HG03097 (cell line): ENCODE measurements around the gene FKBP1A.
"Not testable (repeated sequence)": the region's sequence is repeated elsewhere in the genome, so short reads cannot be mapped to it uniquely, and the experiment has no call there.

Experiments used
- ATAC-seq: cut with Tn5 transposase; IDR thresholded peaks from one replicate; pipeline ENCODE4 v1.9.1; 2021; ENCODE audit not compliant: unreplicated experiment, low FRiP score

The FKBP1A gene

DNA sequence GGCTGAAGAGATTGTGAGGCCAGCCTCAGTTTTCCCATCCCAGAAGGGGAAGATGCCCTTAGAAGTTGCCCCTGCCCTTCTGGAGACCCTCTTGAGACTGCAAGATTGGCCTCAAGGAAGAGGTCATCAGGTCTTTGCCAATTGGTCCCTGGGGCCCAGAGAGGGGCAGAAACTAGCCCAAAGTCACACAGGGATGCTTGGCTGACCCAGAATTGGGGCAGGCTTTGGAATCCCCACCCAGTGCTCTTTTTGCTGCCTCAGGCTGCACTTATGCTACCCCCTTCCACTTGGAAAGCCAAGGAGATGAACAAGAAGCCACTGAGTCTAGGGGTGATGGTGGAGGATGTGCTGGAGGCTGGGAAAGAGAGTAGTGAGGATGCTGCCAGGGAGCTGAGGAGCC lies 24.9 kb upstream of the FKBP1A start:
- no peak for ATAC-seq

DNA sequence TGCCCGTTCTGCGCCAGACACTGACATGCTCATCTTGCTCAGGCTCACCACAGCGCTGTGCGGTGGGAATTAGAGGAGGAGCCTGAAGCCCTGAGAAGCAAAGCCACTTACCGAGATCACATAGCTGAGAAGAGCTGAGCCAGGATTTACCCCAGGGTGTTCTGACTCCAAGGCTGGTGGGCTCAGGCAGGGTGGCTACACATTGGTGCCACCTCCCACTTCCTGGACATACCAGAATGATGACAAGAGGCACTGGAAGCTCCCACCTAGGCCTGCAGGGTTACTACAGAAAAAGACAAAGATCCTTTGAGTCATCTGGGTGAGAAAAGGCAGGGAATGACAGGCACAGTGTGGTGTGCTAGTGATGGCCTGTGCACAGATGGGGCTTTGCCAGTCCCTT lies 24.4 kb upstream of the FKBP1A start:
- ATAC-seq: no peak

- ATAC-seq: no peak
These were observed 23.0 kb upstream of the FKBP1A start for GRCh38 chr20:1415667-1416468.

GRCh38 chr20:1414982-1415381 lies 22.1 kb upstream of the FKBP1A start:
- ATAC-seq: no peak

GRCh38 chr20:1405801-1406200 lies 12.9 kb upstream of the FKBP1A start:
- ATAC-seq: no peak

GRCh38 chr20:1403624-1404023 lies 10.8 kb upstream of the FKBP1A start:
- ATAC-seq: no peak

- ATAC-seq: no peak
These were observed 9.3 kb upstream of the FKBP1A start for GRCh38 chr20:1402149-1402548.

DNA sequence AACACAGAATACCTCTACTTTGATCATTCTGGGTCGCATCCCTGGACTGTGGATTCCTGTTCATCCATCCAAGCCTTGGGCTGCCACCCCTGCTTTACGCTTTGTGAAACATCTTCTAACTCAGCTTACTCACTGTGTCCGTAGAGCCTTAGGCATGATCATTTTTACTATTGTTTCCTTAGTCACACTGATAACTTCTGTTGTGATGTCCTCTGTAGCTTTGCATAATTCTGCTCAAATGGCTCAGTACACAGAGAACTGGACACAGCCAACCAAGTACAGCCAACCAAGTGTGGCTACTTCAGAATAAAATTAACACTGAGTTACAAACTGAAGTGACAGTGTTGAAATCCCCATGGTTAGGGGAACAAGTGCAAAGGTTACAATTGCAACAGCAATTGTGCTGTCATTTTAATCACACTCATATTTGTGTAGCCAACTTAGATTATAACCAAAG lies 8.6 kb upstream of the FKBP1A start:
- no peak for ATAC-seq

GRCh38 chr20:1399678-1400366 lies 7.0 kb upstream of the FKBP1A start:
- not testable (repeated sequence) for ATAC-seq

GRCh38 chr20:1398185-1398584 lies 5.3 kb upstream of the FKBP1A start:
- ATAC-seq: not testable (repeated sequence)

- ATAC-seq: no peak
These were observed 4.9 kb upstream of the FKBP1A start for GRCh38 chr20:1397710-1398109.

DNA sequence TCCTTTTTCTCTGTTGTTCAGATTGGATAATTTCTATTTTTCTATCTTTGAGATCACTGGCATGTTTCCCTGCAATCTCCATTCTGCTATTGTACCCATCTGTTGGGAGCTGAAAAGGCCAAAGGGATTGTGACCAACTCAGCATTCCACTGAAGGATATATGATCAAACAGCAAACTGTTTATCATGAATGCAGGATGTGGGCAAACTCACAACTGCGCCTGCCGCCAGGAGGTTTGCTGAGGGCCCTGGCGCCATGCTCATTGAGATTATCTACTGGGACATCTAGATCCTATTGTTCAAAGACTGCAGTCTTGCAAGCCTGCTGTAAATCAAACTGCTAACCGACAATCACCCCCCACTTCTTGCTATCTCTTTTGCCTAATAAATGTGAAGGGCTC lies 3.8 kb upstream of the FKBP1A start:
- ATAC-seq: no peak

GRCh38 chr20:1396264-1396663 lies 3.4 kb upstream of the FKBP1A start:
- ATAC-seq: no peak

- ATAC-seq: no peak
These were observed 1.8 kb upstream of the FKBP1A start for GRCh38 chr20:1394686-1395085.

DNA sequence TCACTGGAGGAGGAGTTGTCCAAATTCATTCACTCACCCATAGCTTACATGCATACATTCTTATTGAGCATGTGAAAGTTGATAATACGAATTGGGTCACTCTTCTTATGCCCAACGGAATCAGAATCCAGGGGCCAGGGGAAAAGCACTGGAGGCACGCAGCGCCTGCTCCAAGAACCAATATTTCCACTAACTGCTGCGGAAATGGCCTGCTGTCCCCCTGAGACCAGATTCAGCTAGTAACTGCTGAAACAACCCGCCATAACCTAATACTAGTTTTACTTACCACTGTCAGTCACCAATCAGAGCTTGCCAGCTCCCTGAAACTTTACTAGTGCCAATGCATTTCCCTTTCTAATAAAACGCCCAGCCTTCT lies 641 bp upstream of the FKBP1A start:
- ATAC-seq: no peak

DNA sequence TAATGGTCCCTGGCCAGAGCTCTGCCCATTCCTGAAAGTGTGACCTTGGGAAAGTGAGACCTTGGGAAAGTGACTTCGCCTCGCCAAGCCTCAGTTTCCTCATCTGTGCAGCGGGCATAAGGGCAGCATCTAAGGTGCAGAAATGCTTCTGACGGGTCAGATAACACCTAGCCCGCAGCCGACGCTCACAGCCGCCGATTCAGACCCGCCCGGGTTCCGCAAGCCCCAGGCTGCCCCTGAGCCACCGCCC lies 486 bp downstream of the FKBP1A start:
- no peak for ATAC-seq

DNA sequence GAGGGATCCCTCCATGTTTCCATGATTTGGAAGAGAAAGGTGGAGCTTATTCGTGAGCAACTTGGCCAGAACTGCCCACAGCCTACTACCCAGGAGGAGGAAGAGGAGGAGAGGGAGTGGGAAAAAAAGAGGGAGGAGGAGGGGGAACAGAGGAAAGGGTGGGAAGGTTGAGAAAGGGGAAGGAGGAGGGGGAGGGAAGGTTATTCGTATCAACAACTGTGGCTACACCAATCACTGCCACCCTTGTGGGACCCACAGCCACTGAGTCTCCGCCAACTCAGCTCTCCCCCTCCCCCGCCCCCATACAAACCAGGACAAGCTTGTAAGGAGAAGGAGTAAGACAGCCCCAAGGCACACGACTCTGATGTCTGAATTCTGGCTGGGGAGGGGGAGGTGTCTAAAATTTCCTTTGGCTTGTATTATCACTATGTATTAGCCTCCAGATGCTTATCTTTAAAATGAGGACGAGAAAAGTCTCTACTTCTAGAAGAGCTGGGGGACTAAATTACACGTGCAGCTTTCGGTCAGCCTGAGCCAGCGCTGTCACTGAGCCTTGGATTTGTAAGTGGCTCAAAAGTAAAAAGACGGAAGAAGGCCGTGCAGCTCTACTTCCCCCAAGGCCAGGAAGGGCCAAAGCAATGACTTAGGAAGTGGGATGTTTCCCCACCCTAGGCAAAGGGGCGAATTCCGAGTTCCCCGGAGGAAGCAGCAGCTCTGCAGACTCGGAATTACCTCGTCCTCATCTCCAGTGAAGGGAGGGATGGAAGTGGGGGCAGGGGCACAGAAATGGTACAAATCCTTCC lies 1.0 kb downstream of the FKBP1A start:
- no peak for ATAC-seq

GRCh38 chr20:1390581-1391403 lies 2.1 kb downstream of the FKBP1A start:
- no peak for ATAC-seq

- ATAC-seq: no peak
These were observed 2.9 kb downstream of the FKBP1A start for GRCh38 chr20:1389703-1390580.
